GM23338 (cell line): Measurements from ENCODE around the gene MGAT3.

Experiments
- CREB1 ChIP-seq: fragments of 250-450 bp; sonication (Bioruptor Pico); IDR thresholded peaks from 2 replicates; pipeline ENCODE4 v1.5.0; 2020; ENCODE audit warnings: low read depth, mild to moderate bottlenecking, moderate library complexity
- EZH2 ChIP-seq: fragments of 200-600 bp; sonication (generic); IDR thresholded peaks from one replicate; pipeline ENCODE4 v1.8.0; 2017; ENCODE audit warnings: antibody characterized with exemption, mild to moderate bottlenecking, low read depth; ENCODE audit not compliant: unreplicated experiment
- EZH2phosphoT487 ChIP-seq: fragments of 200-600 bp; sonication (generic); IDR thresholded peaks from one replicate; pipeline ENCODE4 v1.8.1; 2018; ENCODE audit warnings: antibody characterized with exemption; ENCODE audit not compliant: unreplicated experiment
- JUNB ChIP-seq: IDR thresholded peaks from one replicate; pipeline ENCODE4 v1.6.1; 2016; ENCODE audit warnings: antibody characterized with exemption; ENCODE audit not compliant: unreplicated experiment
- NANOG ChIP-seq: IDR thresholded peaks from 2 replicates; pipeline ENCODE4 v1.6.1; 2016; ENCODE audit warnings: antibody characterized with exemption, borderline replicate concordance
- POLR2AphosphoS5 ChIP-seq: IDR thresholded peaks from 2 replicates; pipeline ENCODE4 v1.6.1; 2016; ENCODE audit warnings: antibody characterized with exemption, low read depth
- STAT1 ChIP-seq: IDR thresholded peaks from one replicate; pipeline ENCODE4 v1.6.1; 2016; ENCODE audit warnings: antibody characterized with exemption; ENCODE audit not compliant: unreplicated experiment
- ZNF114 ChIP-seq: fragments of 250-450 bp; sonication (Bioruptor Pico); IDR thresholded peaks from 2 replicates; pipeline ENCODE4 v1.5.0; 2020; ENCODE audit warnings: mild to moderate bottlenecking, moderate library complexity
- ZNF331 ChIP-seq: fragments of 250-450 bp; sonication (Bioruptor Pico); IDR thresholded peaks from 2 replicates; pipeline ENCODE4 v1.5.0; 2020; ENCODE audit warnings: low read depth, mild to moderate bottlenecking, moderate library complexity
- TF ChIP-seq, protein P1 (sequence below), 2 experiments: fragments of 200-600 bp in 1 of 2; sonication (generic) in 1 of 2; conservative IDR thresholded peaks; 2 replicates each; pipeline versions ENCODE4 v1.5.1 to v1.6.1; 2016 to 2017; ENCODE audit warnings: antibody characterized with exemption in 2 of 2, low read depth in 2 of 2, mild to moderate bottlenecking in 2 of 2, moderate library complexity in 1 of 2
- TF ChIP-seq, protein P2 (sequence below): IDR thresholded peaks from 2 replicates; pipeline ENCODE4 v1.6.1; 2016; ENCODE audit warnings: antibody characterized with exemption
- TF ChIP-seq, protein P3 (sequence below): IDR thresholded peaks from one replicate; pipeline ENCODE4 v1.6.1; 2018; ENCODE audit warnings: antibody characterized with exemption; ENCODE audit not compliant: unreplicated experiment
- TF ChIP-seq, protein P4 (sequence below): fragments of 250-450 bp; sonication (Bioruptor Pico); IDR thresholded peaks from 2 replicates; pipeline ENCODE4 v1.5.0; 2020; ENCODE audit warnings: mild to moderate bottlenecking, moderate library complexity

DNA sequence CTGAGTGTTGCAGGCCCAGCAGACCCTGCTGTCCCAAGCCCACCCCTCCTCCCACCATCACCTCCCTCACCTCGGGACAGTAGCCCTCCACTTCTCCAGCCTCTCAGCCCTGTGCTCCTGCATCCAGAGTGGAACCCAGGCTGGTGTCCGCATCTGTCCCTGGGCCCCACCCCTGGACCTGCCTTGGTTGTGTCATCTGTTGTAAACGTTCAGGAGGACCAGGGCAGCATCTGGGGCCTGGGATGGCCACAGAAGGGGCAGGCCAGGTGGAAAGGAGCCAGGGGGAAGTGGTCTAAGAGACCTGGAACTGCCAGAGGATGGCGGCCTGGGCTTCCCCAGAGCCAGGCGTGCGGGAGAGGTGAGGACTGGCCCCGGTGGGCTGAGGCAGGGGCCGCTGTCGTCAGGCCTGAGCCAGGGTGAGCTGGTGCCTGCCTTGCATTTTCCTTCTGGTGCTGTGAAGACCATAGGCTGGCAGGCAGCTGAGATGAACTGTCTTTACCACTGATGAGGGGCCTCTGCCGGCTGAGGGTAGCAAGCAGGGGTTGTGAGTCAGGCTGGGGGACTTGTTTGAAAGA, 26.1 kb upstream of the MGAT3 start:
- TF ChIP-seq EZH2: no peak
- TF ChIP-seq CREB1 (CRISPR knock-in tag): no peak
- no peak for TF ChIP-seq EZH2phosphoT487
- TF ChIP-seq, protein P1, sequence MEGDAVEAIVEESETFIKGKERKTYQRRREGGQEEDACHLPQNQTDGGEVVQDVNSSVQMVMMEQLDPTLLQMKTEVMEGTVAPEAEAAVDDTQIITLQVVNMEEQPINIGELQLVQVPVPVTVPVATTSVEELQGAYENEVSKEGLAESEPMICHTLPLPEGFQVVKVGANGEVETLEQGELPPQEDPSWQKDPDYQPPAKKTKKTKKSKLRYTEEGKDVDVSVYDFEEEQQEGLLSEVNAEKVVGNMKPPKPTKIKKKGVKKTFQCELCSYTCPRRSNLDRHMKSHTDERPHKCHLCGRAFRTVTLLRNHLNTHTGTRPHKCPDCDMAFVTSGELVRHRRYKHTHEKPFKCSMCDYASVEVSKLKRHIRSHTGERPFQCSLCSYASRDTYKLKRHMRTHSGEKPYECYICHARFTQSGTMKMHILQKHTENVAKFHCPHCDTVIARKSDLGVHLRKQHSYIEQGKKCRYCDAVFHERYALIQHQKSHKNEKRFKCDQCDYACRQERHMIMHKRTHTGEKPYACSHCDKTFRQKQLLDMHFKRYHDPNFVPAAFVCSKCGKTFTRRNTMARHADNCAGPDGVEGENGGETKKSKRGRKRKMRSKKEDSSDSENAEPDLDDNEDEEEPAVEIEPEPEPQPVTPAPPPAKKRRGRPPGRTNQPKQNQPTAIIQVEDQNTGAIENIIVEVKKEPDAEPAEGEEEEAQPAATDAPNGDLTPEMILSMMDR (conservative IDR thresholded peaks at IDR 0.05; ENCODE audit: low read depth in 2 of 2): no peak
- TF ChIP-seq, protein P2, sequence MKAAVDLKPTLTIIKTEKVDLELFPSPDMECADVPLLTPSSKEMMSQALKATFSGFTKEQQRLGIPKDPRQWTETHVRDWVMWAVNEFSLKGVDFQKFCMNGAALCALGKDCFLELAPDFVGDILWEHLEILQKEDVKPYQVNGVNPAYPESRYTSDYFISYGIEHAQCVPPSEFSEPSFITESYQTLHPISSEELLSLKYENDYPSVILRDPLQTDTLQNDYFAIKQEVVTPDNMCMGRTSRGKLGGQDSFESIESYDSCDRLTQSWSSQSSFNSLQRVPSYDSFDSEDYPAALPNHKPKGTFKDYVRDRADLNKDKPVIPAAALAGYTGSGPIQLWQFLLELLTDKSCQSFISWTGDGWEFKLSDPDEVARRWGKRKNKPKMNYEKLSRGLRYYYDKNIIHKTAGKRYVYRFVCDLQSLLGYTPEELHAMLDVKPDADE: no peak
- TF ChIP-seq NANOG: no peak
- TF ChIP-seq POLR2AphosphoS5: no peak
- TF ChIP-seq, protein P3, sequence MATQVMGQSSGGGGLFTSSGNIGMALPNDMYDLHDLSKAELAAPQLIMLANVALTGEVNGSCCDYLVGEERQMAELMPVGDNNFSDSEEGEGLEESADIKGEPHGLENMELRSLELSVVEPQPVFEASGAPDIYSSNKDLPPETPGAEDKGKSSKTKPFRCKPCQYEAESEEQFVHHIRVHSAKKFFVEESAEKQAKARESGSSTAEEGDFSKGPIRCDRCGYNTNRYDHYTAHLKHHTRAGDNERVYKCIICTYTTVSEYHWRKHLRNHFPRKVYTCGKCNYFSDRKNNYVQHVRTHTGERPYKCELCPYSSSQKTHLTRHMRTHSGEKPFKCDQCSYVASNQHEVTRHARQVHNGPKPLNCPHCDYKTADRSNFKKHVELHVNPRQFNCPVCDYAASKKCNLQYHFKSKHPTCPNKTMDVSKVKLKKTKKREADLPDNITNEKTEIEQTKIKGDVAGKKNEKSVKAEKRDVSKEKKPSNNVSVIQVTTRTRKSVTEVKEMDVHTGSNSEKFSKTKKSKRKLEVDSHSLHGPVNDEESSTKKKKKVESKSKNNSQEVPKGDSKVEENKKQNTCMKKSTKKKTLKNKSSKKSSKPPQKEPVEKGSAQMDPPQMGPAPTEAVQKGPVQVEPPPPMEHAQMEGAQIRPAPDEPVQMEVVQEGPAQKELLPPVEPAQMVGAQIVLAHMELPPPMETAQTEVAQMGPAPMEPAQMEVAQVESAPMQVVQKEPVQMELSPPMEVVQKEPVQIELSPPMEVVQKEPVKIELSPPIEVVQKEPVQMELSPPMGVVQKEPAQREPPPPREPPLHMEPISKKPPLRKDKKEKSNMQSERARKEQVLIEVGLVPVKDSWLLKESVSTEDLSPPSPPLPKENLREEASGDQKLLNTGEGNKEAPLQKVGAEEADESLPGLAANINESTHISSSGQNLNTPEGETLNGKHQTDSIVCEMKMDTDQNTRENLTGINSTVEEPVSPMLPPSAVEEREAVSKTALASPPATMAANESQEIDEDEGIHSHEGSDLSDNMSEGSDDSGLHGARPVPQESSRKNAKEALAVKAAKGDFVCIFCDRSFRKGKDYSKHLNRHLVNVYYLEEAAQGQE: no peak
- no peak for TF ChIP-seq JUNB
- no peak for TF ChIP-seq ZNF114 (CRISPR knock-in tag)
- no peak for TF ChIP-seq STAT1
- no peak for TF ChIP-seq ZNF331 (CRISPR knock-in tag)
- TF ChIP-seq, protein P4, sequence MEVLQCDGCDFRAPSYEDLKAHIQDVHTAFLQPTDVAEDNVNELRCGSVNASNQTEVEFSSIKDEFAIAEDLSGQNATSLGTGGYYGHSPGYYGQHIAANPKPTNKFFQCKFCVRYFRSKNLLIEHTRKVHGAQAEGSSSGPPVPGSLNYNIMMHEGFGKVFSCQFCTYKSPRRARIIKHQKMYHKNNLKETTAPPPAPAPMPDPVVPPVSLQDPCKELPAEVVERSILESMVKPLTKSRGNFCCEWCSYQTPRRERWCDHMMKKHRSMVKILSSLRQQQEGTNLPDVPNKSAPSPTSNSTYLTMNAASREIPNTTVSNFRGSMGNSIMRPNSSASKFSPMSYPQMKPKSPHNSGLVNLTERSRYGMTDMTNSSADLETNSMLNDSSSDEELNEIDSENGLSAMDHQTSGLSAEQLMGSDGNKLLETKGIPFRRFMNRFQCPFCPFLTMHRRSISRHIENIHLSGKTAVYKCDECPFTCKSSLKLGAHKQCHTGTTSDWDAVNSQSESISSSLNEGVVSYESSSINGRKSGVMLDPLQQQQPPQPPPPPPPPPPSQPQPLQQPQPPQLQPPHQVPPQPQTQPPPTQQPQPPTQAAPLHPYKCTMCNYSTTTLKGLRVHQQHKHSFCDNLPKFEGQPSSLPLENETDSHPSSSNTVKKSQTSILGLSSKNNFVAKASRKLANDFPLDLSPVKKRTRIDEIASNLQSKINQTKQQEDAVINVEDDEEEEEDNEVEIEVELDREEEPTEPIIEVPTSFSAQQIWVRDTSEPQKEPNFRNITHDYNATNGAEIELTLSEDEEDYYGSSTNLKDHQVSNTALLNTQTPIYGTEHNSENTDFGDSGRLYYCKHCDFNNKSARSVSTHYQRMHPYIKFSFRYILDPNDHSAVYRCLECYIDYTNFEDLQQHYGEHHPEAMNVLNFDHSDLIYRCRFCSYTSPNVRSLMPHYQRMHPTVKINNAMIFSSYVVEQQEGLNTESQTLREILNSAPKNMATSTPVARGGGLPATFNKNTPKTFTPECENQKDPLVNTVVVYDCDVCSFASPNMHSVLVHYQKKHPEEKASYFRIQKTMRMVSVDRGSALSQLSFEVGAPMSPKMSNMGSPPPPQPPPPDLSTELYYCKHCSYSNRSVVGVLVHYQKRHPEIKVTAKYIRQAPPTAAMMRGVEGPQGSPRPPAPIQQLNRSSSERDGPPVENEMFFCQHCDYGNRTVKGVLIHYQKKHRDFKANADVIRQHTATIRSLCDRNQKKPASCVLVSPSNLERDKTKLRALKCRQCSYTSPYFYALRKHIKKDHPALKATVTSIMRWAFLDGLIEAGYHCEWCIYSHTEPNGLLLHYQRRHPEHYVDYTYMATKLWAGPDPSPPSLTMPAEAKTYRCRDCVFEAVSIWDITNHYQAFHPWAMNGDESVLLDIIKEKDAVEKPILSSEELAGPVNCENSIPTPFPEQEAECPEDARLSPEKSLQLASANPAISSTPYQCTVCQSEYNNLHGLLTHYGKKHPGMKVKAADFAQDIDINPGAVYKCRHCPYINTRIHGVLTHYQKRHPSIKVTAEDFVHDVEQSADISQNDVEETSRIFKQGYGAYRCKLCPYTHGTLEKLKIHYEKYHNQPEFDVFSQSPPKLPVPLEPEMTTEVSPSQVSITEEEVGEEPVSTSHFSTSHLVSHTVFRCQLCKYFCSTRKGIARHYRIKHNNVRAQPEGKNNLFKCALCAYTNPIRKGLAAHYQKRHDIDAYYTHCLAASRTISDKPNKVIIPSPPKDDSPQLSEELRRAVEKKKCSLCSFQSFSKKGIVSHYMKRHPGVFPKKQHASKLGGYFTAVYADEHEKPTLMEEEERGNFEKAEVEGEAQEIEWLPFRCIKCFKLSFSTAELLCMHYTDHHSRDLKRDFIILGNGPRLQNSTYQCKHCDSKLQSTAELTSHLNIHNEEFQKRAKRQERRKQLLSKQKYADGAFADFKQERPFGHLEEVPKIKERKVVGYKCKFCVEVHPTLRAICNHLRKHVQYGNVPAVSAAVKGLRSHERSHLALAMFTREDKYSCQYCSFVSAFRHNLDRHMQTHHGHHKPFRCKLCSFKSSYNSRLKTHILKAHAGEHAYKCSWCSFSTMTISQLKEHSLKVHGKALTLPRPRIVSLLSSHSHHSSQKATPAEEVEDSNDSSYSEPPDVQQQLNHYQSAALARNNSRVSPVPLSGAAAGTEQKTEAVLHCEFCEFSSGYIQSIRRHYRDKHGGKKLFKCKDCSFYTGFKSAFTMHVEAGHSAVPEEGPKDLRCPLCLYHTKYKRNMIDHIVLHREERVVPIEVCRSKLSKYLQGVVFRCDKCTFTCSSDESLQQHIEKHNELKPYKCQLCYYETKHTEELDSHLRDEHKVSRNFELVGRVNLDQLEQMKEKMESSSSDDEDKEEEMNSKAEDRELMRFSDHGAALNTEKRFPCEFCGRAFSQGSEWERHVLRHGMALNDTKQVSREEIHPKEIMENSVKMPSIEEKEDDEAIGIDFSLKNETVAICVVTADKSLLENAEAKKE (CRISPR knock-in tag): no peak
